HFF-Myc (cell line): ENCODE measurements around the gene PEX10.

Source experiments
- DNase-seq: peaks from one replicate; pipeline ENCODE4 v3.0.0-alpha.2; 2011; ENCODE audit warnings: low read depth; ENCODE audit errors: extremely low read depth
- H3K4me3 ChIP-seq: replicated peaks from 2 replicates; pipeline ENCODE4 v1.5.1; 2011; ENCODE audit warnings: low read depth, mild to moderate bottlenecking, control low read depth, low read length
- TF ChIP-seq, protein P1 (sequence below): IDR thresholded peaks from 2 replicates; pipeline ENCODE4 v1.5.1; 2012; ENCODE audit warnings: mild to moderate bottlenecking, low read depth, low read length, control low read depth; ENCODE audit errors: missing control alignments

PEX10 gene

DNA sequence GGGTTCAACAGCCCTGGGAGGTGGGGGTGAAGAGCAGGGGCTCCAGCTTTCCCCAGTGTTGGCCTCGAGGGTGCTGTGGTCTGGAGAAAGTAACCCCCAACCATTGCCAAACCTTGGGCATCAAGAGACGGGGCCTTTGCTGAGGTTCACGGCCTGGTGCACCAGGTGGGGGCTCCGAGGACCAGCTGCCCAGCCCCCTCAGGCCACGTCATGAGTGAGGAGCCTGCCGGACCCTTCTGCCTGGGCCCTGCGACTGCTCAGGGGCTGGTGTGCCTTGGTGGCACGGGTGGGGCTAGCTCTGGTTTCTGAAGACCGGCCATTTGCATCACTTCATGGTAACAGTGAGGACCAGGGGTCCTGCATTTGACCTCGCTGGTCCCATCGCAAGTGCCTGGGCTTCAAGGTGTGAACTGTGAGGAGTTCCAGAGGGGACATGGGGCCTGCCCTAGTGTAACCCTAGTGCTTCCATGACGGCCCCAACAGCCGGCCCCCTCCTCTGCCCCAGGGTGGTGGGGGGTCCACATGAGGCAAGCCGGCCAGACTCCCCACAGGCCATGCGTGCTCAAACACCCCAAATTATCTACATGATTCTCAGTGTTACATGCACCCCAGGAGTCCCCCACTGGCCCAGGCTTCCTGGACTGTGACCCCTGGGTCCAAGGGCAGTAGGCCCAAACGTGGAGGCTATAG is 34.5 kb downstream of the PEX10 start:
- DNase-seq: no peak
- no peak overlapping the region for H3K4me3 ChIP-seq
- TF ChIP-seq, protein P1, sequence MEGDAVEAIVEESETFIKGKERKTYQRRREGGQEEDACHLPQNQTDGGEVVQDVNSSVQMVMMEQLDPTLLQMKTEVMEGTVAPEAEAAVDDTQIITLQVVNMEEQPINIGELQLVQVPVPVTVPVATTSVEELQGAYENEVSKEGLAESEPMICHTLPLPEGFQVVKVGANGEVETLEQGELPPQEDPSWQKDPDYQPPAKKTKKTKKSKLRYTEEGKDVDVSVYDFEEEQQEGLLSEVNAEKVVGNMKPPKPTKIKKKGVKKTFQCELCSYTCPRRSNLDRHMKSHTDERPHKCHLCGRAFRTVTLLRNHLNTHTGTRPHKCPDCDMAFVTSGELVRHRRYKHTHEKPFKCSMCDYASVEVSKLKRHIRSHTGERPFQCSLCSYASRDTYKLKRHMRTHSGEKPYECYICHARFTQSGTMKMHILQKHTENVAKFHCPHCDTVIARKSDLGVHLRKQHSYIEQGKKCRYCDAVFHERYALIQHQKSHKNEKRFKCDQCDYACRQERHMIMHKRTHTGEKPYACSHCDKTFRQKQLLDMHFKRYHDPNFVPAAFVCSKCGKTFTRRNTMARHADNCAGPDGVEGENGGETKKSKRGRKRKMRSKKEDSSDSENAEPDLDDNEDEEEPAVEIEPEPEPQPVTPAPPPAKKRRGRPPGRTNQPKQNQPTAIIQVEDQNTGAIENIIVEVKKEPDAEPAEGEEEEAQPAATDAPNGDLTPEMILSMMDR: no peak

DNA sequence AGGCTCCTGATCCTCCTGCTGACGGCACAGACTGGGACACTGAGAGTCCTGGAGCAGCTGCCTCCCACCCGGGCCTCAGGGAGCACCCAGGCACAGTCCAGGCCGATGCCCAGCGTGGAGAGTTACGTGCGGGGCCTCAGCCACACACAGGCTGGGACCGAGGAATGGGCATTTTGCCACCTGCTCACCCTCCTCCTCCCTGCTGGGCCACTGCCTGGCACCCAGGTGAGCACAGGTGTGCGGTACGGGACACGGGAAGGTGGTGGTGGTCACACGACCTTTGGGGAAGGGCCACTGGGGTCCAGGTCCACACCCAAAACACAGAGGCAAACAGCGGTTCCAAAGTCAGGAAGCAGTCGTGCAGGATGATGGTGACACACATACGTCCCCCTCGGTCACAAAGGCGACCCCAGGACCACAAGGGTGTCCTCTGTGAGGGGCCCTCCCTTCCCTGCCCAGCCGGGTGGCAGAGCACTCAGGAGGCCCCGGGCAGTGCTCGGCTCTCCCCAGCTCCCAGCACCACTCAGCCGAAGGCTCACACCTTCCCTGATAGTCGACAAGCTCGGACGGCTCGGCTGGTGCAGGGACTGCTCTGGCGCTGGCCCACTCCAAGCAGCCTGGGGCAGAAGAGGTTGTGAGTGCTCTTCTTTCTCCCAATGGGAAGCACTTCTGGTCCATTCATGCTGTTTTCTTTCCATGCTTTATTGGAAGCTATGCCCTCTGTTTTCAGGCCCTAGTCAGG is 35.3 kb downstream of the PEX10 start:
- H3K4me3 ChIP-seq: no peak overlapping the region
- TF ChIP-seq, protein P1: no peak
- no peak for DNase-seq

DNA sequence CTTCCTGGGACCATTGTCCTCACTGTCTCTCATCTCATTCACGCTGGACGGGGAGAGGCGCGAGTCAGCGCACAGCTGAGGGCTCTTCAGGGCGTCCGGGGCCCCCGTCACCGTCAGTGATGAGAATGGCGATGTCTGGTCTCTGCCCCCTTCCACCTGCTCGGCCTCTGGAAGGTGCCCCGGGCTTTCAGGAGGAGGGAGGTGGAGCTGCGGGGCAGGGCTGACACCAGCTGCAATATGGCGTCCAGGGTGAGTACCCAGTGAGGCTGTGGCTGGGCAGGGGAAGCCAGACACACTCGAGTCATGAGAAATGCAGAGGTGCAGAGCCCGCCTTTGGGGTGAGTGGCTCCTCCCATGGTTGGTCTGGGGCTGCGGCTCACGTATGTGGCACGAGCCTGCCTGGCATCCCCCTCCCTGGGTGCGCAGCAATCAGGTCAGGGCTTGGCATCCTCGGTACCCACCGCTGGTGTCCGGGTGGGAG is 36.1 kb downstream of the PEX10 start:
- TF ChIP-seq, protein P1: no peak
- no peak overlapping the region for H3K4me3 ChIP-seq

DNA sequence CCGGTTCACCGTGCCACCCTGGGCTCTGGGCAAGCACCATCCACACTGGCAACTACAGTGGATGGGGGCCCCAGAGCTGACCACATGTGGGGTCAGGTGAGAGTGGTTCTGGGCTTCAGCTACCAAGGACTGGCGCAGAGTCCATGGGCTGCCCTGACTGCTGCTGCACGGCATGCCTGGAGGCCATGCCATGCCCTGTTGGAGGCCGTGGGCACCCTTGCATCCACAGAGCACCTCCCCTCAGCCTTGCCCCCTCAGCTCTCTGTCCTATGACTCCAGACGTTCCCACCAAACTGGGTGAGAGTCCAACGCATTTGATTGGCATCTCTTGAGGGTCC is 36.5 kb downstream of the PEX10 start:
- H3K4me3 ChIP-seq: no peak overlapping the region
- DNase-seq: no peak
- TF ChIP-seq, protein P1: no peak

More for the DNA sequence above, 36.1 kb downstream of the PEX10 start:
- DNase-seq: no peak

DNA sequence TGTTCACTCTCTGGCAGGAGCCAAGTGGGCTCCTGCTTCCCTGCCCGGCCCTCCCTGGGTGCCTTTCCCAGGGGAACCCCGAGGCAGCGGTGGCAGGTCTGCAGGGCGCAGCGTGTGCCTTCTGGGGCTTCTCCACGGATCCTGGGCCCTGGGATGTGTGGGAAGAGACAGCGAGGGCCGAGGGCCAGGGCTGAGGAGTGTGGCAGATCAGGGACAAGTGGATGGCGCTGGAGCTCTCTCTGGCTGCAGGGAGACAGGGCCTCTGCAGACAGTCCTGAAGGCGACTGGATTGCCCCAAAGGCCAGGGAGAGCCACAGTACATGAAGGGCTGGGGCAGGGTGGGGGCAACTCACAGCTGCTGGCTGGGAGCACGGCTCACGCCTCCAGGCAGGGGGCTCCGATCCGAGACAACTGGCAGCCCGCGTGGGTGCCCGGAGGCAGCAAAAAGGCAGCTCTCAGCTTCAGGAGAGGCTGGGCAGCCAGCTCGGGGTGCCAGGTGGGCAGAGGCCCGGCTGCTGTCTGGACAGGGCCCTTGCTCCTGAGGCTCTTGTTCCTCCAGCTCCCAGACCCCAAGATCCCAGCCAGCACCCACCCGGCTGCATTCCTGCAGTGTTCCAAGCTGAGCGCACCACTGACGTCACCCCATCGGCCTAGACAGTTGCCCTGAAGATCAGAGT is 37.0 kb downstream of the PEX10 start:
- no peak for DNase-seq
- H3K4me3 ChIP-seq: no peak overlapping the region
- TF ChIP-seq, protein P1: no peak

DNA sequence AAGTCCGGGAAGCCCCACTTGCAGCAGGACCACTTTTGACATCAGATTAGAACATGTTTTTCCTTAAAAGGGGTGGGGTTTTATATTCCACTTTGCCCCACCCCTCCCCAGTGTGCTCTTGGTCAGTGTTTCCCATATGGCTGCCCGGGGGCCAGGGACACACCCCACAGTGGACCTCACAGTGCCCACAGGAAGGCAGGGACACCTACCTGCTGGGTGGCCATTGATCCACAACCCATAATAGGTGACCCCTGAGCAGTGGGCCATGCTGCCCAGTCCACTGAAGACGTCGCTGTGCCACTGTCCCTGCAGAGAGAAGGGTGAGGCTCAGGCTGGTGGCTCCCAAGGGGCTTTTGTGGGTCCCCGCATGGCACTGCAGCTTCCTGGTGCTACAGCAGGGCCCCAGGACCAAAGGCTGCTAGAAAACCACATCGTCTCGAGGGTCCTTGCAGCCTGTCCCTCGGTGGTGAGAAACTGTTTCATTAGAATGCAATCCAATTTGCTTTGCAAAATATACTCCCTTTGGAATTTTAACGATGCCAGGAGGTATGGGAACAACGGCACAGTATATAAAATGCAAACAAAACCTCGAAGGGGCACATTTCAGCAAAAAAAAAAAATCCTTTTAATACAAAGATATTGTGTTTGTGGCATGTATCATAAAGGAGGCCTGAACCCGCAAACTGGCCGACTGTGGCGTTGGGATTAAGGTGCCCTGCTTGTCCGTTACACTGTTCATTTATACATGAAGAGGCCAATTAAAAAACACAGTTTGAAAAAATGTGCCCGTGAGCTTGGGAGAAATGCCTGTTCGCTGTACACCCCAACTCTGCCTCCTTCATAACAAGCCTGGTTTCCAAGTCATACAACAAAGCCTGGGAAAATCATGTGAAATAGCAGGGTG is 37.9 kb downstream of the PEX10 start:
- TF ChIP-seq, protein P1: no peak
- no peak for DNase-seq

More for the DNA sequence above, 37.9 kb downstream of the PEX10 start:
- H3K4me3 ChIP-seq: no peak overlapping the region
